NCI-H2227 (cell line): ENCODE measurements around the gene POLE.
A peak's percentile ranks its signal among the peaks of the same experiment; 100 is the strongest.
"Not testable (repeated sequence)": the region's sequence is repeated elsewhere in the genome, so short reads cannot be mapped to it uniquely, and the experiment has no call there.

Experiments
- DNase-seq: peaks from one replicate; lab custom pipeline; 2025; ENCODE audit not compliant: unreplicated experiment; lab: John Stamatoyannopoulos, UW

Gene POLE

GRCh38 chr12:132719141-132719953 is 32.2 kb upstream of the POLE start:
- DNase-seq: no peak

- no peak for DNase-seq
Observed at GRCh38 chr12:132718644-132719043, 31.5 kb upstream of the POLE start.

- DNase-seq: no peak
Observed at GRCh38 chr12:132717531-132718387, 30.6 kb upstream of the POLE start.

- DNase-seq: no peak
Observed at GRCh38 chr12:132717011-132717410, 29.9 kb upstream of the POLE start.

GRCh38 chr12:132716356-132716755 is 29.2 kb upstream of the POLE start:
- no peak for DNase-seq

- DNase-seq: no peak
Observed at GRCh38 chr12:132715874-132716273, 28.7 kb upstream of the POLE start.

GRCh38 chr12:132713123-132713522 is 26.0 kb upstream of the POLE start:
- no peak for DNase-seq

GRCh38 chr12:132711080-132711843 is 24.1 kb upstream of the POLE start:
- DNase-seq: peak; percentile 46

- DNase-seq: peak; percentile 95
Observed at GRCh38 chr12:132710405-132711079, 23.4 kb upstream of the POLE start, which contains the start of gene PGAM5. Gene PGAM5 (plus strand): TSS chr12:132710842. CDS start chr12:132710877, 35 bp downstream.

- peak; percentile 57 for DNase-seq
Observed at GRCh38 chr12:132710043-132710404, 22.9 kb upstream of the POLE start.

- no peak for DNase-seq
Observed at GRCh38 chr12:132708150-132708549, 21.0 kb upstream of the POLE start.

GRCh38 chr12:132707241-132707640 is 20.1 kb upstream of the POLE start:
- DNase-seq: no peak

- DNase-seq: no peak
Observed at GRCh38 chr12:132703641-132704040, 16.5 kb upstream of the POLE start.

GRCh38 chr12:132702640-132703039 is 15.5 kb upstream of the POLE start:
- no peak for DNase-seq

- no peak for DNase-seq
Observed at GRCh38 chr12:132700212-132700822, 13.2 kb upstream of the POLE start.

GRCh38 chr12:132698341-132698740 is 11.2 kb upstream of the POLE start:
- no peak for DNase-seq

GRCh38 chr12:132695431-132695830 is 8.3 kb upstream of the POLE start:
- no peak for DNase-seq

- DNase-seq: not testable (repeated sequence)
Observed at GRCh38 chr12:132694888-132695287, 7.7 kb upstream of the POLE start.

GRCh38 chr12:132692030-132692429 is 4.9 kb upstream of the POLE start:
- not testable (repeated sequence) for DNase-seq

- no peak for DNase-seq
Observed at GRCh38 chr12:132690112-132690511, 3.0 kb upstream of the POLE start.
